Panc1 (cell line): ENCODE data around the gene CRTC1. TPM values are rescaled to one million over a fixed set of nuclear protein-coding genes. Genes with fewer than 3 reads are reported as not detected.
A peak's percentile ranks its signal among the peaks of the same experiment; 100 is the strongest.

Source experiments
- ATAC-seq: fragments of 200-7000 bp; cut with Tn5 transposase; 2 replicates; pipeline ENCODE4 v1.9.1; 2020; ENCODE audit warnings: mild to moderate bottlenecking, moderate library complexity
- BruUV-seq: library from RNA; stranded (reverse); fragments of 400-500 nt; replicated peaks from 2 replicates; lab custom pipeline; 2021; lab: Mats Ljungman, UMichigan
- CTCF ChIA-PET: fragments of 300-600 bp; sonication (Branson Sonifier 250); formaldehyde crosslinking; loops from one replicate; lab custom pipeline; 2022; ENCODE audit warnings: antibody characterized with exemption; lab: Charles Lee
- POLR2A ChIA-PET: fragments of 300-600 bp; sonication (Branson Sonifier 250); formaldehyde crosslinking; loops from one replicate; lab custom pipeline; 2022; ENCODE audit warnings: antibody characterized with exemption; lab: Charles Lee
- DNase-seq: peaks from one replicate; pipeline ENCODE4 v3.0.0-alpha.2; 2010; ENCODE audit warnings: low read depth, low spot score
- H3K27ac ChIP-seq: 2 replicates; pipeline ENCODE4 v1.5.1; 2011; ENCODE audit warnings: mild to moderate bottlenecking, low read length, inconsistent platforms
- H3K27me3 ChIP-seq: fragments of 200-500 bp; sonication (Bioruptor generic); 2 replicates; pipeline ENCODE4 v1.6.0; 2014; ENCODE audit warnings: low read length, inconsistent platforms; ENCODE audit not compliant: control insufficient read depth, insufficient read depth
- H3K36me3 ChIP-seq: fragments of 200-500 bp; sonication (Bioruptor generic); 2 replicates; pipeline ENCODE4 v1.5.1; 2014; ENCODE audit warnings: inconsistent platforms, mild to moderate bottlenecking, low read length, moderate library complexity; ENCODE audit not compliant: control insufficient read depth, insufficient read depth
- H3K4me1 ChIP-seq: 2 replicates; pipeline ENCODE4 v1.5.1; 2011; ENCODE audit warnings: inconsistent platforms, mild to moderate bottlenecking, low read length, moderate library complexity; ENCODE audit not compliant: control insufficient read depth, insufficient read depth
- H3K4me3 ChIP-seq, 2 experiments: 2 replicates each; pipeline ENCODE4 v1.5.1; 2011 to 2012; ENCODE audit warnings: low read depth in 2 of 2, low read length in 2 of 2, mild to moderate bottlenecking in 2 of 2, inconsistent platforms in 1 of 2, moderate library complexity in 1 of 2
- H3K9me3 ChIP-seq: fragments of 200-500 bp; sonication (Bioruptor generic); 2 replicates; pipeline ENCODE4 v1.5.1; 2014; ENCODE audit warnings: low read depth, mild to moderate bottlenecking, inconsistent platforms, low read length, moderate library complexity; ENCODE audit not compliant: control insufficient read depth, insufficient read depth
- CTCF ChIP-seq: fragments of 450-650 bp; IDR thresholded peaks from 2 replicates; pipeline ENCODE4 v1.5.1; 2017; ENCODE audit warnings: mild to moderate bottlenecking
- POLR2AphosphoS5 ChIP-seq: IDR thresholded peaks from 2 replicates; pipeline ENCODE4 v1.6.1; 2012; ENCODE audit warnings: mild to moderate bottlenecking, low read depth, low read length, moderate library complexity
- SIN3A ChIP-seq: IDR thresholded peaks from 2 replicates; pipeline ENCODE4 v1.6.1; 2012; ENCODE audit warnings: low read depth, mild to moderate bottlenecking, low read length, moderate library complexity, borderline replicate concordance; ENCODE audit not compliant: insufficient read depth
- TCF7L2 ChIP-seq: IDR thresholded peaks from 2 replicates; pipeline ENCODE4 v1.6.1; 2011; ENCODE audit warnings: mild to moderate bottlenecking, low read depth, low read length, inconsistent platforms
- in situ Hi-C: cut with HindIII; loops from 2 replicates; pipeline ENCODE4 v1.10.0; 2016; ENCODE audit warnings: low sequenced_read_pairs, low pct_unique_long_range_greater_than_20kb
- intact Hi-C: fragments of 100-400 bp; cut with micrococcal nuclease; formaldehyde crosslinking; loops from one replicate; pipeline ENCODE4 v1.10.0; 2022; ENCODE audit not compliant: unreplicated experiment
- total RNA-seq: library from RNA; stranded (reverse); gene quantifications from one replicate; pipeline ENCODE4 v1.2.1, GENCODE V29; 2021; ENCODE audit not compliant: unreplicated experiment
- TF ChIP-seq, protein P1 (sequence below), 2 experiments: IDR thresholded peaks; 2 replicates each; pipeline ENCODE4 v1.6.1; 2011 to 2012; ENCODE audit warnings: low read depth in 2 of 2, control low read depth in 1 of 2, low read length in 1 of 2, mild to moderate bottlenecking in 1 of 2, moderate library complexity in 1 of 2; ENCODE audit not compliant: insufficient read depth in 1 of 2

The CRTC1 gene
- total RNA-seq, 1 experiment from 2014 or later, result 18.2 TPM

DNA sequence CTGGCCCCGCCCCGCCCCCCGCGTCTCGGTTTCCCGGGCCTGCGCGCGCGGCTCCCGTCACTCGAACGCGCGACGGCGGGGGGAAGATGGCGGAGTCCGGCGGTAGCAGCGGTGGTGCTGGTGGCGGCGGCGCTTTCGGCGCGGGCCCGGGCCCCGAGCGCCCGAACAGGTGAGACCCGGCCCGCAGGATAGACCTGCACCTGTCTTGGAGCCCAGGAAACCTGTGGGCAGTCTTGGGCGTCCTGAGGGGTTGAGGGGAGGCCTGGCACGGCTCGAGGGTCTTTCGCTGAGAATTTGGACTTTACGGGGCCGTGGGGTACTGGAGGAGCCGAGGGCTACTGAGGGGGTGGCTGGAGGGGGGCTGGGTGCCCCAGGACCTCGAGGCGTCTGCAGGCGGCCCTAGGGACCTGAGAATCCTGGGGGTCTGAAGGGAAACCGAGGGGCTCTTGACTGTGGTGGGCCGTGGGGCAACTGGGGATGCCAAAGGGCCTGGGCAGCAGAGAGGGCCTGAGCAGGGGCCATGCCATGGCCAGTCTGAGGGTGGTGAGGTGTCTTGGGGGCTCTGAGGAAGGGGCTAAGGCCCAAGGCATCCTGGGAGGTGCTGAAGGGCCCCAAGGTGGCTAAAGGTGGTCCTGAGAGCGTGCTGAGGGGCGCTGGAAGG, 46.4 kb upstream of the CRTC1 start, which contains the start of gene KLHL26:
TSS of gene KLHL26 (plus strand) at position 60 of the 661 bp plus-strand sequence. CDS start at position 87, 27 bp downstream.
- TF ChIP-seq POLR2AphosphoS5, result no peak
- TF ChIP-seq, protein P1, sequence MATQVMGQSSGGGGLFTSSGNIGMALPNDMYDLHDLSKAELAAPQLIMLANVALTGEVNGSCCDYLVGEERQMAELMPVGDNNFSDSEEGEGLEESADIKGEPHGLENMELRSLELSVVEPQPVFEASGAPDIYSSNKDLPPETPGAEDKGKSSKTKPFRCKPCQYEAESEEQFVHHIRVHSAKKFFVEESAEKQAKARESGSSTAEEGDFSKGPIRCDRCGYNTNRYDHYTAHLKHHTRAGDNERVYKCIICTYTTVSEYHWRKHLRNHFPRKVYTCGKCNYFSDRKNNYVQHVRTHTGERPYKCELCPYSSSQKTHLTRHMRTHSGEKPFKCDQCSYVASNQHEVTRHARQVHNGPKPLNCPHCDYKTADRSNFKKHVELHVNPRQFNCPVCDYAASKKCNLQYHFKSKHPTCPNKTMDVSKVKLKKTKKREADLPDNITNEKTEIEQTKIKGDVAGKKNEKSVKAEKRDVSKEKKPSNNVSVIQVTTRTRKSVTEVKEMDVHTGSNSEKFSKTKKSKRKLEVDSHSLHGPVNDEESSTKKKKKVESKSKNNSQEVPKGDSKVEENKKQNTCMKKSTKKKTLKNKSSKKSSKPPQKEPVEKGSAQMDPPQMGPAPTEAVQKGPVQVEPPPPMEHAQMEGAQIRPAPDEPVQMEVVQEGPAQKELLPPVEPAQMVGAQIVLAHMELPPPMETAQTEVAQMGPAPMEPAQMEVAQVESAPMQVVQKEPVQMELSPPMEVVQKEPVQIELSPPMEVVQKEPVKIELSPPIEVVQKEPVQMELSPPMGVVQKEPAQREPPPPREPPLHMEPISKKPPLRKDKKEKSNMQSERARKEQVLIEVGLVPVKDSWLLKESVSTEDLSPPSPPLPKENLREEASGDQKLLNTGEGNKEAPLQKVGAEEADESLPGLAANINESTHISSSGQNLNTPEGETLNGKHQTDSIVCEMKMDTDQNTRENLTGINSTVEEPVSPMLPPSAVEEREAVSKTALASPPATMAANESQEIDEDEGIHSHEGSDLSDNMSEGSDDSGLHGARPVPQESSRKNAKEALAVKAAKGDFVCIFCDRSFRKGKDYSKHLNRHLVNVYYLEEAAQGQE (IDR thresholded peaks at IDR 0.05; ENCODE audit: insufficient read depth in 1 of 2, low read depth in 2 of 2, low read length in 1 of 2), result no peak
- no peak for TF ChIP-seq SIN3A
- no peak for TF ChIP-seq CTCF
- TF ChIP-seq TCF7L2, result no peak
- Histone ChIP-seq H3K4me3 (peak within 1 kb of the TSS; percentile 68 to 69), H3K36me3 (no peaks in the 10 kb centered on the region), H3K27ac (peak within 1 kb of the TSS; percentile 61), H3K4me1 (no peaks in the 10 kb centered on the region), H3K9me3 (no peaks in the 10 kb centered on the region), H3K27me3 (no peaks in the 10 kb centered on the region)
- intact Hi-C loops (no loop called here), in situ Hi-C loops (no loop called here)
- ChIA-PET POLR2A (no interaction called here), CTCF (no interaction called here)
- no peak for DNase-seq
- BruUV-seq, result no TSS peak
- no peak for ATAC-seq

DNA sequence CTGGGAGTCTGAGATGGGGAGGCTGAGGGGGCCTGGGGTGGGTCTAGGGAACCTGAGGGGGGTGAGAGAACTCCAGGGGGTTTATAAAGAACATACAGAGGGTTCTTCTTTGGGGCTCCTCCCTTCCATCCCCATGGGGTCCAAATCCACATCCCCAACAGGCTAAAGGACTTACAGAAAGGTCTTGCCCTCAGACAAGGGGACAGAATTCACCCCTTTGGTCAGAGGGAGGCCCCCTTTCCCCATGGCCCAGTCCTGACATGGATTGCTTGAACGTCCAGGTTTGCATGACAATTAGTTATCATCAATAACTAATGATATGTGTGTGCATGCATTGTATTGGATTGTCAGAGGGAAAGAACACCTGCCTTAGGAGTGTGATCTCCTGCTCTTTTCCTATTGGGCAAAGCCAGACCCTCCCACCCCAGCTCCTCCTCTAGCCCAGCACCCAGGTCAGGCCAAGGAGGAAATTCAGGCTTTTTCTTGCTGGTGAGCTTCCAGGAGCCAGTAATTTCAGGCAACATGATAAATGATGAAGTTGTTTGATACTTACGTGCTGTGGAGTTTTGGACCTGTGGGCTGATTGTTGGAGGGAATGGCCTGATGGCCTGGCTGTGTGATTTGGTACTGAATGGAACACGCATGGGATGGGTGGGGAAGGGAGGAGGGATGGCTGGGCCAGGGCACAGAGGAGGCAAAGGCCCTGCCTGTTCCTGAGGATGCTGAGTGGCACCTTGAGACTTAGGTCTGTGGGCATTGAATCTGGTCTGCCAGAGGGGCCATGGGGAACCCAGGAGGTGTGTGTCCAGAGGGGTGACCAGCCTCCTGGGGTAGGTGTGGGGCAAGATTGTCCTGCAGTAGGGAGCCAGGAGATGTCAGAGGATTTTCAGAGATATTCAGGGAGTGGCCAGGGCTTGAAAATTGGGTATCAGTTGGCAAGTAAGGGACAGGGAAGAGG, 45.5 kb upstream of the CRTC1 start:
- intact Hi-C loops, result no loop called here

More for the DNA sequence above, 45.5 kb upstream of the CRTC1 start:
- ChIA-PET CTCF (no interaction called here), POLR2A (no interaction called here)
- H3K9me3 ChIP-seq, result no peaks in the 10 kb centered on the region
- no peak overlapping the region for H3K27ac ChIP-seq
- no peaks in the 10 kb centered on the region for H3K36me3 ChIP-seq
- H3K4me3 ChIP-seq, result peak overlapping the region; percentile 68 to 69
- H3K27me3 ChIP-seq, result no peaks in the 10 kb centered on the region
- in situ Hi-C loops, result no loop called here
- ATAC-seq, result no peak
- TF ChIP-seq TCF7L2 (no peak), SIN3A (no peak), POLR2AphosphoS5 (no peak)
- H3K4me1 ChIP-seq, result no peaks in the 10 kb centered on the region
- no TSS peak for BruUV-seq
- no peak for DNase-seq
